Activated naive CD4-positive, alpha-beta T cell treated with Interleukin-2 at 50 U/mL for 16 hours (primary cell): ENCODE measurements around the gene PPP1R9A.

Experiments used
- DNase-seq: peaks from one replicate; pipeline ENCODE4 v3.0.0-alpha.2; 2020

PPP1R9A gene

DNA sequence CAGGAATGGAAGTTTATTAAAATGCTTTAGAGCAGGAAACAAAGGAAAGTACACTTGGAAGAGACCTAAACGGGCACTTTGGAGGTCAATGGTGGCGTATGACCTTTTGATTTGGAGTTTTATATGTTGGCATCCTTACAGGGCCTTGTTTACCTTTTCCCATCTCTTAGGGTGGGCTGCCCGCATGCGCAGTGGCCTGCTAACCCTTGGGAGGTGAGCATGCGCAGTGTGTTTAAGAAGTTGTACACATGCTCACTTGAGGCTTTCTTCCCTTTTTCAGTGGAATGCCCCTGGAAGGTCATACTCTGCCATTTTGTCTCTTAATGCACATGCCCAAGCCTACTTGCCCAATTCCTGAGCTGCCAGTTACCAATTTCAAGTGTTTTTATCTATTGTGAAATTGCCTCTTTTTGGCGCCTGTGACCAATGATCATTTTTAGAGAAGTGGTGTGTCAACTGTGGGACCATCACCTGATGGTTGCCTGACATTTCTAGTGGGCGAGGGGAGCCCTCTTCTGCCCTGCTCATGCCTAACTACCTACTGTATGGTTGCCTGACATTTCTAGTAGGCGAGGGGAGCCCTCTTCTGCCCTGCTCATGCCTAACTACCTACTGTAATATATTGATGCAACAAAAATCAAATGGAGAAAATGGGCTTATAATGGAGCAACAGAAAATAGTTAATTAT lies 138.0 kb downstream of the PPP1R9A start:
- no peak for DNase-seq

GRCh38 chr7:95046494-95047240 lies 139.3 kb downstream of the PPP1R9A start:
- DNase-seq, result no peak

- DNase-seq, result no peak
Observed at GRCh38 chr7:95047291-95047690, 139.9 kb downstream of the PPP1R9A start.

DNA sequence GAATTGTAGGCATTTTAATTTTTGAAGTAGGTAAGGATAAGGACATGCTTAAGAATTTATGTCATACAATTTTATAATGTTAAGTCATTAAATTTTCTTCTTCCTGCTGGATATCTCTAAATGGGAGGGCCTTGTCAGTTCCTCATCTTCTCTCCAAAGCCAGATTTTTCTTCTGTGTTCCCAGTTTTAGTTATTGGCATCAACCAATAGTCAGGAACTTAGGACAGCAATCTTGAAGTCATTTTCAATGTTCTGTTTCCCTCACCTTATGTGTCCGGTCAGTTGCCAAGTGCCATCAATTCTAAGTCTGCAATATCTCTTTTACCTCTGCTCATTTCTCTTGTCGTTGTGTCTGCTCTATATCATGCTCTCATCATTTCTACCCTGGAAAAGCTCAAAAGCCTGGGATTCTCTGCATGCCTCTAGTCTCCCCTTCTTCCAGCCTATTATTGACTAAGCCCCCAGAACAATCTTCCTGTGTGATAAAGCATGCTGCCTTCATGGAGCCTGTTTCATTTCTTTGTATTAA lies 145.2 kb downstream of the PPP1R9A start:
- no peak for DNase-seq

DNA sequence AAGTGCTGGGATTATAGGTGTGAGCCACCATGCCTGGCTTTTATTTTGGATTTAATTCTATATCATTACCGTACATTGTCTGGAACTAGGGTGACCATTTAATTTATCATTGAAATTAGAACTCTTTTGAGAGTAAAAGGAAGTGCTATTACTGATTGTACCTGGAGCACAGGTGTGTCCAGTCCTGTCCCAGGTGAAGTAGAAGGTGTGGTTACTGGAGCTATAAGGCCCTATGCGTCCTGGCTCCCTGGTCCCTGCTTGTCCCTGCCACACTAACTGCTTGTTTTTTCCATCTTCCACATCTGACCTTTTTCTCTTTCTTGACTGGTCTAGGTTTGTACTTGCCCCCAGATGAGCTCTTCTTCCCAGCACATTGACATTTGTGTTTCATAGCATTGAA lies 147.0 kb downstream of the PPP1R9A start:
- no peak for DNase-seq

DNA sequence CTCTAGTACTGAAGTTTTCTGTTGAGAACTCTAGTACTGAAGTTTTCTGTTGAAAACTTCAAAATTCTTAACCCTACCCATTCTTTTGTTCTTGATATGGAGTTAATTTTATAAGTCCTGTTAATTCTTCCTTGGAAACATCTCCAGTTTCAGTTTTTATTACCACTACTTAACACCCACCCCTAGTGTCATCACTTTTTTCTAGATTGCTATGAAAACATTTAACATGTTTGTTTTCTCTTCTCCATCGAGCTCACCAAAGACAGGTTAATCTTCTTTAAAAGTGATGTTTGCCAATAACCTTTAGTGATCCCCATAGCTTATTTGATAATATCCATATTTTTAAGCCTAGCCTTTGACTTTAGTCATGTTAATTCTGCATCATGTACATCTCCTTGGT lies 147.9 kb downstream of the PPP1R9A start:
- no peak for DNase-seq

GRCh38 chr7:95056107-95056739 lies 148.8 kb downstream of the PPP1R9A start:
- no peak for DNase-seq

- no peak for DNase-seq
Observed at GRCh38 chr7:95056901-95057300, 149.5 kb downstream of the PPP1R9A start.

- no peak for DNase-seq
Observed at GRCh38 chr7:95059842-95060313, 152.5 kb downstream of the PPP1R9A start.

DNA sequence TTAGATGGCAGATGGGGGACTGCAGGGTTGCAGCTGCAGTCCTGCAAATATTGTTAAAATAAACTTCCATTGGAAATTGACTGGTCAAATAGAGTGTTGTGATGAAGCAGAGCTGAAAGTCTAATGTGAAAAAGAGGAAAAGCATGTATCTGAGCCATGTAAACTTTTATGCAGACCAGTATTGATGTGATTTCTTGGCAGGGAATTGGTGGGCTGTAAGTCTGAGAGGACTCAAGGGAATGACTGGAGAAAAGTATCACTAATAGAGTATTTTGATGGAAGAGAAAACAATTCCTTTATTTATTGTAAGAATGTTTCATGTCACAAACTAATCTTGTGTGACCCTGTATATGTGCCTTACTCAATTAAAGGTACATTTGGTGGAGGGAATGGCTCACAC lies 155.5 kb downstream of the PPP1R9A start:
- no peak for DNase-seq

DNA sequence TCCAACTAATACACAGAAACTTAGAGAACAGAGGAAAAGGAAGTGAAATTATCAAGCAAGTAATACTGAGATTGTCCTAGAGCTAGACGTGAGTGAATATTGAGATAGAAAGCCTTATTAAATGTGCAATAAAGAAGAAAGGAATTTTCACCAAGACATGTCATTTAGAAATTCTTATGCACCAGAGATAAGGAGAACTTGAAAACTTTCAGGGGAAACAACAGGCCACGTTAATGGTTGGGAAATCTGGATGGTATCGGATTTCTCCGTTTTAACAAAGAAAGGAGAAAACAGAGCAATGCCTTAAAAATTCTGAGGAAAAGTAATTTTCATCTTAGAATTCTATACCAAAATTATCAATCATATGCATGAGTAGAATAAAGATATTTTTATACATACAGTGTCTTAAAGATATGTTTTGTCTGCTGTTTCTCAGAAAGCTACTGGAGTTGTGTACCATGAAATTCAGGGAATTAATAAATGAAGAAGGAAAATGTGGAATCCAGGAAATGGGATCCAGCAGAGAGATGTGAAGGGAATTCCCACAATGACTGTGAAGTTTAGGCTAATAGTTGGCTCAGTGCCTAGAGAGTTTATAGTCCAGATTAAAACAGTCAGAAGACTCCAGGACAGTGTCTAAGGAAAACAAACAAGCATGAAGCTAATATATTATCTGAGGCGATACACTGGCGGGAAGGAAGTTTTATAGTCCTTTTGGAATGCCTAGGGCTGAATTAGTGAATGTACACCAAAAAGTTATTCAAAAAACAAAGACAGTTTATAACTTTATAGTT lies 159.5 kb downstream of the PPP1R9A start:
- DNase-seq, result no peak

DNA sequence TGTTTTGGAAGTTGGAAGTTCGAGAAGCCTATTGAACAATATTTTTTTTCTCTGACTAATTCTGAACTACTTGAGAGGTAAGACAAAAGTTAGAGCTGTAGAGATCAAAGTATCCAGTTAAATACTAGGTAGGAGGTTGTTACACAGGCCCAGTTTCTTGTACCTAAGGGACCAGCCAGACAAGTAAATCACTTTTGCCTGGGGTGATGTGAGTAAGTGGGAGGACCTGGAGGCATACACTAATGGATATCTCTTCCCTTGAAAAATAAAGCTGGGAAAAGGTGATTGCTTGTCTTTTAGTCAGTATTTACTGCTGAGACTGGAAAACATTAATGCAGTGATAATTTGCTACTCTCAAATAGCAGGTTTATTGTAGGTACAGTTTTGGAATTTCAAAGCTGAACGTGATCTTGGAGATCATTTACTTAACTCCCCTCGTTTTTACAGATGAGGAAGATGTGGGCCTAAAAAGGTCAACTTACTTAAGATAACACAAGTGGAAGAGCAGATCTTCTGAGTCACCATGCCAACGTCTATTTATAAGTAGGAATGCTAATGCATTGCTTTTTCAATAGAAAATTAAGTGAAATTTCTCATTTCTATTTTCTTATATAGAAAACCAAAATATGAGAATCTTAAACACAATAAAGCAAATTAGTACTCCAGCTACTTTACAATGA lies 181.3 kb downstream of the PPP1R9A start:
- no peak for DNase-seq

DNA sequence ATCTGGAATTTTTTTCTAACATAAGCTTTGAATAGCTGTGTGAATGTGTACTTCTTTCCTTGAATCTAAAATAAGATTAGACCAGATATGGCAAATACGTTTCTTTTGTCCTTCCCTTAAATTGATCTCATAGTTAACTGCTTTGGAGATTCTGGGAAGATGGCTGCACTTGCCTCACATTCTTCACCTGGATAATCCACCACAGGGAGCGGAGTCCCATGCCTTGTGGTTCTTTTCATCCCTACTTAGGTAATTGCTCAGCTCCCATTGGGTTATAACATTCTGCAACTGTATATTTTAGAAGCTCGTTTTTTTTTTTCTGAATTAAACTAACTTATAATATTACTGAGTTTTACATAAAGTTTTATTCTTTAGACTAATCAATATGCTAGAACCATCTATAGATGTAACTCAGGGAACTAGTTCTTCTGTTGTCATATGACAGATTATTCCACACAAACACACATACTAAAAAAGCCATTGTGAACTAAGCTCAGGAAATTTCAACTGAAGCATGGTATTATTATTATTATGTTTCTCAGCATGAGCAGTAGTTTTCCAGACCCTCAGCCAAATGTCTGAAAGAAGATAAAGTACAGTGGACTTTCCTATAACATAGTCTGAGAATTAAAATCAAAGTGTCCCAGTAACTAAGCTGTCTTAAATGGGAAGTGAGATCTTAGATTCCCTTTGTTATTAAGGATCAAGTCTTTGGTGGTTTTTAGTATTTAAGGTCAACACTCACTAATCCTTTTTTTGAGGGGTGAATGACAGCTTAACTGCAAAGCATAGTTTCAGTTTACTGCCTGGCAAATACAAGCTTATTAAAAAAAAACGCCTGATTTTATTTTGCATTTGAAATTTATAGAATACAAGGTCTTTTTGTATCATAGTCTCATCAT lies 182.3 kb downstream of the PPP1R9A start:
- no peak for DNase-seq

DNA sequence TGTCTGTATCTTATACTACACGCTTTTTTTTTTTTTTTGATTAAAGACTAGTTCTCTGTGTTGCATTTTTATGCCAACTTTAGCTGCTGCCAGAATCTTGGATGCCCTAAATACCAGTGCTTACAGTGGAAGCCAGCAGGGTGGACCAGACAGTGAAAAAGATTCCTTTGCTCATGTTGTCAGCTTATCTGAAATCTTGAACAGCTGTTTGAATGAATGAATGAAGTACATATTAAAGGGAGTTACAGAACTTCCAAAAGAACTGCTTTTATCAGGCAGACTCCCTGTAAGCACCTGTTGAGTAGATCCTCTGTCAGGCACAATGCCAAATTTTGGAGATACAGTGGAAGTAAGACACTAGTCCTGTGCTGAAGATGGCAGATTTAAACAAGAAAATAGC lies 184.9 kb downstream of the PPP1R9A start:
- DNase-seq, result no peak

- no peak for DNase-seq
Observed at GRCh38 chr7:95095259-95095965, 188.0 kb downstream of the PPP1R9A start.

- DNase-seq, result no peak
Observed at GRCh38 chr7:95095966-95096540, 188.7 kb downstream of the PPP1R9A start.

DNA sequence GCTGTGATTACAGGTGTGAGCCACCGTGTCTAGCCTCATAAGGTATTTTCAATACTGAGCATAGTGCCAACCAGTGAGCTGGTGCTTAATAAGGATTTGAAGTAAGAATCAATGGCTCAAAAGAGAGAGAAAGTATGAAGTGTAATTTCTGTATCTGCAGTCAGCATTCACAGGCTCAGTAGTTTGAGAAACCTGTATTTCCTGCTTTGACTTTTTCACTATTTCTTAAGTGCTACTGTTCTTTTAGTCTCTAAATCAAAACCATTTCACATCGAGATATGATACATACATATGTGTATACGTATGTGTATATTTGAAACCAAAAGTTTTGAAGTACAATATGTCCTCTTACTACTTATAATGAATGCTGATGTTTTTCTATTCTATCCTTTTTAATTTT lies 189.9 kb downstream of the PPP1R9A start:
- no peak for DNase-seq

DNA sequence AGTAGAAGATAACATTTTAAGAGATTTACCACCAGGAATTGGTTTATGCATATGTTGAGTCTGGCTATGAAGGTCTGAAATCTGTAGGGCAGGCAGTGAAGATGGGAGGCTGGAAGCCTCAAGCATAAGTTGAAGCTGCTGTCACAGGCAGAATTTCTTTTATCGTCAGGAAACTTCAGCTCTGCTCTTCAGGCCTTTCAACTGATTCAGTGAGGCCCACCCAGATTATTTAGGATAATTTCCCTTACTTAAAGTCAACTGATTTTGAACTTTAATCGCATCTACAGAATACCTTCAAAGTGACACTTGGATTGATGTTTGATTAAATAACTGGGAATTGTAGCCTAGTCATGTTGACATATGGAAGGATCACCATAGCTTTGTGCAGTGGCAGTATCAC lies 190.5 kb downstream of the PPP1R9A start:
- DNase-seq, result no peak

- DNase-seq, result no peak
Observed at GRCh38 chr7:95099106-95099505, 191.7 kb downstream of the PPP1R9A start.

DNA sequence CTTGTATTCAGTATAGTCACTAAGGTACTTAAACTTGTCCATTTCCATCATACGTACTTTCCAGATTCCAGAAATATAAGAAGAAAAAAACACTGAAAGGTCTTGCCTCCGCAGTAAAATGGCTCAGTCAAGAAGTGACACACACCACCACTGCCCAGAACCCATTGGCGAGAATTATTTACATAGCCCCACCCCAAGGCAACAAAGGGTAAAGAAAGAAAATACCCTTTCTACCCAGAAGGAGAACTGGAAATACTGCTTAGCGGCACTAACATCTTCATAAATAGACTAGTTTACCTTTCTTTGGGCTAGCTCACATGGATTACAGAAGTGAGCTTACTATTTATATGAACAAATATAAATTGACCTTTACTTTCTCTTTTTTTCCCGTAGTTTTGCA lies 194.0 kb downstream of the PPP1R9A start:
- no peak for DNase-seq
